A673 (cell line): ENCODE data around the gene TTLL6. TPM values are rescaled to one million over a fixed set of nuclear protein-coding genes. Genes with fewer than 3 reads are reported as not detected.

ENCODE experiments used
- BruUV-seq: library from RNA; stranded (reverse); fragments of 400-500 nt; replicated peaks from 2 replicates; lab custom pipeline; 2021; lab: Mats Ljungman, UMichigan
- CTCF ChIA-PET: fragments of 300-600 bp; sonication (Branson Sonifier 250); formaldehyde crosslinking; loops from one replicate; lab custom pipeline; 2022; ENCODE audit warnings: antibody characterized with exemption; lab: Charles Lee
- POLR2A ChIA-PET: fragments of 300-600 bp; sonication (Branson Sonifier 250); formaldehyde crosslinking; loops from one replicate; lab custom pipeline; 2022; ENCODE audit warnings: antibody characterized with exemption; ENCODE audit not compliant: low non-redundant PET; lab: Charles Lee
- DNase-seq: peaks from one replicate; pipeline ENCODE4 v3.0.0-alpha.2; 2015; ENCODE audit warnings: low spot score
- H3K27ac ChIP-seq: fragments of 200-600 bp; sonication (generic); 2 replicates; pipeline ENCODE4 v1.5.1; 2016; ENCODE audit warnings: mixed run types, low read depth, mild to moderate bottlenecking, mixed read lengths, antibody characterized with exemption, low read length; ENCODE audit not compliant: poor library complexity, severe bottlenecking
- H3K27me3 ChIP-seq: fragments of 200-600 bp; sonication (generic); replicated peaks from 2 replicates; pipeline ENCODE4 v1.6.1; 2017; ENCODE audit warnings: mixed run types, low read depth, mild to moderate bottlenecking, mixed read lengths, antibody characterized with exemption, low read length; ENCODE audit not compliant: insufficient read depth, poor library complexity
- H3K36me3 ChIP-seq: fragments of 200-600 bp; sonication (generic); 2 replicates; pipeline ENCODE4 v1.6.1; 2016; ENCODE audit warnings: mixed run types, mild to moderate bottlenecking, mixed read lengths, antibody characterized with exemption, low read length; ENCODE audit not compliant: insufficient read depth, poor library complexity, severe bottlenecking
- H3K4me1 ChIP-seq: fragments of 200-600 bp; sonication (generic); 2 replicates; pipeline ENCODE4 v1.6.1; 2017; ENCODE audit warnings: mixed run types, mild to moderate bottlenecking, mixed read lengths, antibody characterized with exemption, low read length; ENCODE audit not compliant: insufficient read depth, poor library complexity, severe bottlenecking
- H3K4me3 ChIP-seq: fragments of 200-600 bp; sonication (generic); 2 replicates; pipeline ENCODE4 v1.5.1; 2016; ENCODE audit warnings: low read depth, mixed run types, mild to moderate bottlenecking, mixed read lengths, low read length; ENCODE audit not compliant: poor library complexity, severe bottlenecking
- H3K9me3 ChIP-seq: fragments of 200-600 bp; sonication (generic); 2 replicates; pipeline ENCODE4 v1.6.1; 2016; ENCODE audit warnings: mixed run types, low read depth, mild to moderate bottlenecking, mixed read lengths, antibody characterized with exemption, low read length; ENCODE audit not compliant: poor library complexity, severe bottlenecking
- EZH2 ChIP-seq: fragments of 200-600 bp; sonication (generic); IDR thresholded peaks from 2 replicates; pipeline ENCODE4 v1.6.1; 2017; ENCODE audit warnings: borderline replicate concordance, low read depth, mild to moderate bottlenecking, mixed read lengths, antibody characterized with exemption, low read length; ENCODE audit not compliant: poor library complexity, severe bottlenecking
- intact Hi-C: fragments of 100-400 bp; cut with micrococcal nuclease; formaldehyde crosslinking; loops from one replicate; pipeline ENCODE4 v1.10.0; 2022; ENCODE audit not compliant: unreplicated experiment
- total RNA-seq: library from RNA; stranded (reverse); gene quantifications from 2 replicates; pipeline ENCODE4 v1.2.3, GENCODE V29; 2021
- TF ChIP-seq, protein P1 (sequence below): fragments of 300-800, 200-600 bp; sonication (generic); conservative IDR thresholded peaks from 2 replicates; pipeline ENCODE4 v1.5.1; 2017; ENCODE audit warnings: low read depth, mild to moderate bottlenecking, antibody characterized with exemption, low read length, moderate library complexity, mixed read lengths

The TTLL6 gene
- total RNA-seq, 1 experiment from 2014 or later = 2.3 TPM

DNA sequence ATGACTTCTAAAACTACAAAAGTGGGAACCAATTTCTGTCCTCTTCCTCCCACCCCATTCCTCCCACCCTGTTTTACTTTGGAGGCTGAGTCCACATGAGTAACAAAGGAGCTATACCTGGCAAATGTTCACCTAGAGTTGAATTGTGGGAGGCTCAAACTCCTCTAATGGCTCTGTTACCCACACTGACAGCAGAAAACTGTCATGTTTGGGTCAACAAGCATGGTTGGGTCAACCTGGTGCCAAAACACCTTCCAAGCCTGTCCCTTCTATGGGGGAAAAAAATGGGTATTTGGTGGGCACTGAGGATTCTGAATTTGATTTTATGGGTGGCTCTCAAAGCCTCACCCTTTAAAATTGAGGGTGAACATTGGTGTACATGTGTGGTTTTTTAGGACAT lies 76.5 kb downstream of the TTLL6 start:
- no TSS peak for BruUV-seq
- no peaks in the 10 kb centered on the region for H3K36me3 ChIP-seq
- H3K4me1 ChIP-seq = no peaks in the 10 kb centered on the region
- H3K4me3 ChIP-seq = no peak overlapping the region
- no peaks in the 10 kb centered on the region for H3K9me3 ChIP-seq
- no peak for TF ChIP-seq EZH2
- TF ChIP-seq, protein P1, sequence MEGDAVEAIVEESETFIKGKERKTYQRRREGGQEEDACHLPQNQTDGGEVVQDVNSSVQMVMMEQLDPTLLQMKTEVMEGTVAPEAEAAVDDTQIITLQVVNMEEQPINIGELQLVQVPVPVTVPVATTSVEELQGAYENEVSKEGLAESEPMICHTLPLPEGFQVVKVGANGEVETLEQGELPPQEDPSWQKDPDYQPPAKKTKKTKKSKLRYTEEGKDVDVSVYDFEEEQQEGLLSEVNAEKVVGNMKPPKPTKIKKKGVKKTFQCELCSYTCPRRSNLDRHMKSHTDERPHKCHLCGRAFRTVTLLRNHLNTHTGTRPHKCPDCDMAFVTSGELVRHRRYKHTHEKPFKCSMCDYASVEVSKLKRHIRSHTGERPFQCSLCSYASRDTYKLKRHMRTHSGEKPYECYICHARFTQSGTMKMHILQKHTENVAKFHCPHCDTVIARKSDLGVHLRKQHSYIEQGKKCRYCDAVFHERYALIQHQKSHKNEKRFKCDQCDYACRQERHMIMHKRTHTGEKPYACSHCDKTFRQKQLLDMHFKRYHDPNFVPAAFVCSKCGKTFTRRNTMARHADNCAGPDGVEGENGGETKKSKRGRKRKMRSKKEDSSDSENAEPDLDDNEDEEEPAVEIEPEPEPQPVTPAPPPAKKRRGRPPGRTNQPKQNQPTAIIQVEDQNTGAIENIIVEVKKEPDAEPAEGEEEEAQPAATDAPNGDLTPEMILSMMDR = no peak
- ChIA-PET POLR2A (interaction anchor here (0.6 kb wide), 1 partner anchor 249 kb away, joined by 6 read pairs; no protein-coding TSS in a partner anchor), CTCF (no interaction called here)
- H3K27me3 ChIP-seq = no peaks in the 10 kb centered on the region
- intact Hi-C loops = no loop called here
- H3K27ac ChIP-seq = no peak overlapping the region
- no peak for DNase-seq

DNA sequence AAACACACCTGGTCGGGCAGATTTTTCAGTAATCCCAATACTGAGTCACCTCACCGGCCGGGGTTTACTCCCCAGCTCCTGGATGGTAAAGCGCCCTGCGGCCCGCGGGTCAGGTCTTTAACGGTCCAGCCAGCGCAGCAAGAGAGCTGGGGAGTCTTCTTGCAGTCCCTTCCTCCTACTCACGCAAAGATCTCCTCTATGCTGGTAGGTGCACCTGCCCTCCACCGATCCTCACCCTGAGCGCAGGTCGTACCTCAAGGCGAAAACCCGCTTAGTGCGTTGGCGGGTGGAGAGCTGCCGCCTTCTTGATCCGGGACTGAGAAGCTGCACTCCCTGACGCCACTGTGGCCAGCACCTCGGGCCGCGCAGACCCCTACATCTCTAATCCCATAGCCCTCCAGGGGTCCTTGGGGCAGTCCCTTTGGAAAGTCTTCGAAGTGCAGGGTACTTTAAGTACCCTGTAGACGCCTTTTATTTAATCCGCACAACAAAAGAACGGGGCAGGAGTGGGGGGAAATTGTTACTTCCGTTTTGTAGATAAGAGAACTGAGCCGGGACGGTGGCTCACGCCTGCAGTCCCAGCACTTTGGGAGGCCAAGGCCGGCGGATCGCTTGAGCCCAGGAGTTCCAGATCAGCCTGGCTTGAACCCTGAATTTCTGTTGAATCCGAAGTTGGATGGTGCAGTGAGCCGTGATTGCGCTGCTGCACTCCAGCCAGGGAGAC lies 78.1 kb downstream of the TTLL6 start:
- DNase-seq = no peak
- intact Hi-C loops = no loop called here
- no peaks in the 10 kb centered on the region for H3K9me3 ChIP-seq
- BruUV-seq = no TSS peak
- no peaks in the 10 kb centered on the region for H3K27me3 ChIP-seq
- no peaks in the 10 kb centered on the region for H3K4me1 ChIP-seq
- ChIA-PET CTCF (interaction anchor here (0.6 kb wide), 1 partner anchor 1122 kb away, joined by 3 read pairs; no protein-coding TSS in a partner anchor), POLR2A (no interaction called here)
- no peak overlapping the region for H3K27ac ChIP-seq
- no peak overlapping the region for H3K4me3 ChIP-seq
- no peaks in the 10 kb centered on the region for H3K36me3 ChIP-seq
- no peak for TF ChIP-seq EZH2
- TF ChIP-seq, protein P1 = no peak

DNA sequence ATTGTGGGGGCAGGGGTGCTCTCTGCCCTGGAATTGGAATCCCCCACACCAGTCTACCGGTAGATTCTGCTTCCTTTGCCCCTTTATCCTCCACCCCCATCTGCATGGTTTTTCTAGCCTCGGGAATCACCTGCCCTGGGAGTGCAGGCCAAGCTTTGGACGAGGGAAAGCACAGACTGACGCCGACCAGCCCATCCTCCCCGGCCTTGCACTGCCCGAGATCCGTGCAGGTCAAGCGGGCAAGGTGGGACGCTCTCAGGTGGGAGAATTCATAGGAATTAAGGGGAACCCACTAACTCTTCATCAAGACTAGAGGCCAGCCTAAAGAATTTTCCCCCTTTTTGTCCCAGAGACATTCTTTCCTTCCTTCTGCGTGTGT lies 78.6 kb downstream of the TTLL6 start:
- Histone ChIP-seq H3K36me3 (no peaks in the 10 kb centered on the region), H3K4me3 (no peak overlapping the region), H3K4me1 (no peaks in the 10 kb centered on the region), H3K27me3 (no peaks in the 10 kb centered on the region), H3K27ac (no peak overlapping the region), H3K9me3 (no peaks in the 10 kb centered on the region)
- BruUV-seq = no TSS peak
- no peak for TF ChIP-seq EZH2
- TF ChIP-seq, protein P1 = no peak
- intact Hi-C loops = no loop called here
- CTCF ChIA-PET = interaction anchor here (0.6 kb wide), 1 partner anchor 1122 kb away, joined by 3 read pairs; no protein-coding TSS in a partner anchor
- POLR2A ChIA-PET = no interaction called here
- no peak for DNase-seq
